K562 (cell line): ENCODE results near the gene VWA7. TPM values are rescaled to one million over a fixed set of nuclear protein-coding genes. Genes with fewer than 3 reads are reported as not detected.

ENCODE experiments used
- BACH1 ChIP-seq: fragments of 200-800 bp; sonication (Bioruptor generic); IDR thresholded peaks from 2 replicates; pipeline ENCODE4 v1.6.1; 2016; ENCODE audit warnings: missing genetic modification characterization, missing compliant biosample characterization
- ESRRB ChIP-seq: fragments of 250-450 bp; sonication (Bioruptor Pico); IDR thresholded peaks from 2 replicates; pipeline ENCODE4 v1.5.0; 2020; ENCODE audit warnings: mild to moderate bottlenecking, moderate library complexity, borderline replicate concordance
- FOXK2 ChIP-seq, 2 experiments: fragments of 450-650 bp; IDR thresholded peaks in 1 of 2; conservative IDR thresholded peaks in 1 of 2; 2 replicates each; pipeline ENCODE4 v1.6.1; 2016; ENCODE audit warnings: low read depth in 2 of 2, mild to moderate bottlenecking in 1 of 2
- GMEB1 ChIP-seq: fragments of 250-450 bp; sonication (Bioruptor Pico); IDR thresholded peaks from 2 replicates; pipeline ENCODE4 v1.4.0; 2020; ENCODE audit warnings: mild to moderate bottlenecking
- HIVEP1 ChIP-seq: fragments of 250-450 bp; sonication (Bioruptor Pico); IDR thresholded peaks from 2 replicates; pipeline ENCODE4 v1.4.0; 2020; ENCODE audit warnings: mild to moderate bottlenecking
- MCM7 ChIP-seq, 2 experiments: fragments of 450-650 bp; IDR thresholded peaks; 2 replicates each; pipeline ENCODE4 v1.6.1; 2016 to 2018
- MYC ChIP-seq, 2 experiments: fragments of 250-450 bp in 1 of 2; sonication (Bioruptor Pico) in 1 of 2; IDR thresholded peaks; 2 replicates each; pipeline versions ENCODE4 v1.5.1 to v1.6.1; 2012 to 2021; ENCODE audit warnings: low read depth in 2 of 2, borderline replicate concordance in 1 of 2, improper control_type of control experiment in 1 of 2, low read length in 1 of 2, mild to moderate bottlenecking in 1 of 2, moderate library complexity in 1 of 2
- NEUROD1 ChIP-seq: fragments of 150-350 bp; IDR thresholded peaks from 2 replicates; pipeline ENCODE4 v1.6.1; 2014; ENCODE audit warnings: borderline replicate concordance, low read length, low read depth; ENCODE audit not compliant: partially characterized antibody
- PBX2 ChIP-seq, 2 experiments: IDR thresholded peaks in 1 of 2; conservative IDR thresholded peaks in 1 of 2; 2 replicates each; pipeline ENCODE4 v1.6.1; 2016; ENCODE audit warnings: low read depth in 2 of 2, mild to moderate bottlenecking in 1 of 2, missing compliant biosample characterization in 1 of 2, missing genetic modification characterization in 1 of 2, moderate library complexity in 1 of 2
- RERE ChIP-seq: sonication (generic); formaldehyde crosslinking; IDR thresholded peaks from 2 replicates; pipeline ENCODE4 v1.8.0; 2023; ENCODE audit warnings: missing genetic modification reagents, mild to moderate bottlenecking, borderline replicate concordance
- SRSF7 ChIP-seq: fragments of 200-400 bp; formaldehyde crosslinking; optimal IDR thresholded peaks from 2 replicates; pipeline ENCODE3; 2017; ENCODE audit warnings: mild to moderate bottlenecking, low read depth, low read length
- STAT5B ChIP-seq: fragments of 250-450 bp; sonication (Bioruptor Pico); IDR thresholded peaks from 2 replicates; pipeline ENCODE4 v1.8.0; 2021; ENCODE audit warnings: mild to moderate bottlenecking, inconsistent platforms
- ZNF134 ChIP-seq: fragments of 250-450 bp; sonication (Bioruptor Pico); conservative IDR thresholded peaks from 2 replicates; pipeline ENCODE4 v1.4.0; 2020
- ZNF507 ChIP-seq: conservative IDR thresholded peaks from 2 replicates; pipeline ENCODE4 v1.6.1; 2017; ENCODE audit warnings: missing genetic modification characterization, missing compliant biosample characterization
- ZNF586 ChIP-seq: fragments of 450-650 bp; formaldehyde crosslinking; conservative IDR thresholded peaks from 2 replicates; pipeline ENCODE4 v1.4.0; 2020; ENCODE audit warnings: mild to moderate bottlenecking, moderate library complexity
- polyA plus RNA-seq, 8 experiments: library from polyadenylated mRNA; depleted of rRNA in 4 of 8; stranded (reverse) in 5 of 8; unstranded in 3 of 8; fragments of >200 nt; fragmentation: Nextera tagmentation in 2 of 8; fragmentation: Illumina TruSeq in 1 of 8; extraction: Ambion mirVana in 2 of 8; extraction: Trizol in 1 of 8; gene quantifications; 2 replicates each; pipeline versions ENCODE4 v1.2.1 to v1.2.3, GENCODE V29; 2011 to 2014; ENCODE audit warnings: inconsistent platforms in 1 of 8, missing spikeins in 1 of 8
- total RNA-seq, 7 experiments: library from RNA; depleted of rRNA in 6 of 7; stranded (reverse); fragments of >200 nt in 6 of 7; fragmentation: Illumina TruSeq in 2 of 7; extraction: Trizol in 2 of 7; gene quantifications; 2 replicates each; pipeline versions ENCODE4 v1.2.1 to v1.2.3, GENCODE V29; 2011 to 2021; ENCODE audit warnings: low replicate concordance in 1 of 7

Gene VWA7
- total and polyA plus RNA-seq, 9 of the 15 experiments (the other 6 are each of a cell fraction or from before 2014, with no cell fraction given), result 0.18 to 2.9 (median 0.95) TPM

- TF ChIP-seq NEUROD1, result peak; percentile 49
- TF ChIP-seq ZNF134, result no peak
- 0 out of 2 replicates have a peak, but pooled peaks have one; percentile 38 for TF ChIP-seq BACH1 (tag)
- TF ChIP-seq HIVEP1 (CRISPR knock-in tag), result peak; percentile 53; the same call in 1 of the 2 replicates
- TF ChIP-seq ZNF507, result no peak
- no peak for TF ChIP-seq MCM7 (IDR thresholded peaks at IDR 0.05)
- TF ChIP-seq PBX2 (CRISPR knock-in tag; IDR thresholded peaks at IDR 0.05; ENCODE audit: low read depth), result no peak
- peak; percentile 65 for TF ChIP-seq PBX2 (tag; conservative IDR thresholded peaks at IDR 0.05; ENCODE audit: low read depth)
- TF ChIP-seq MYC (IDR thresholded peaks at IDR 0.05; ENCODE audit: low read depth, low read length), result 0 out of 2 replicates have a peak, but pooled peaks have one; percentile 46
- TF ChIP-seq MYC (CRISPR knock-in tag; IDR thresholded peaks at IDR 0.05; ENCODE audit: borderline replicate concordance, low read depth), result no peak
- TF ChIP-seq ESRRB (CRISPR knock-in tag), result no peak
- no peak for TF ChIP-seq STAT5B (CRISPR knock-in tag)
- peak; percentile 54 for TF ChIP-seq GMEB1 (CRISPR knock-in tag)
- TF ChIP-seq RERE (CRISPR knock-in tag), result no peak
- TF ChIP-seq ZNF586 (CRISPR knock-in tag), result 0 out of 2 replicates have a peak, but pooled peaks have one; percentile 25
- TF ChIP-seq FOXK2 (conservative IDR thresholded peaks at IDR 0.05 in 1 of 2, IDR thresholded peaks at IDR 0.05 in 1 of 2; ENCODE audit: low read depth in 2 of 2), result peak in 1 of 2 experiments; percentile 86; a peak in 2 of 4 replicates
- TF ChIP-seq SRSF7, result no peak
Measured at GRCh38 chr6:31814677-31815024, 37.5 kb upstream of the VWA7 start (continued).
